SU-DHL-6 (cell line): Measurements from ENCODE around the gene MAP2.
A peak's percentile ranks its signal among the peaks of the same experiment; 100 is the strongest.

Experiments
- H2AFZ ChIP-seq: fragments of 200-600 bp; sonication (generic); 2 replicates; pipeline ENCODE4 v1.6.1; 2014; ENCODE audit warnings: low read depth, mild to moderate bottlenecking, moderate library complexity, mixed read lengths, antibody characterized with exemption, low read length; ENCODE audit not compliant: severe bottlenecking
- H3F3A ChIP-seq: fragments of 200-600 bp; shearing (Covaris generic); 2 replicates; pipeline ENCODE4 v1.6.0; 2016; ENCODE audit warnings: antibody characterized with exemption, mild to moderate bottlenecking; ENCODE audit not compliant: insufficient read depth
- H3K27ac ChIP-seq: fragments of 200-600 bp; sonication (generic); 2 replicates; pipeline ENCODE4 v1.5.1; 2016; ENCODE audit warnings: low read depth, mild to moderate bottlenecking, low read length, moderate library complexity, mixed read lengths
- H3K27me3 ChIP-seq: fragments of 200-600 bp; sonication (generic), shearing (Covaris generic); 2 replicates; pipeline ENCODE4 v1.6.0; 2014; ENCODE audit warnings: mild to moderate bottlenecking, low read length
- H3K36me3 ChIP-seq: fragments of 200-600 bp; sonication (generic); 2 replicates; pipeline ENCODE4 v1.6.1; 2014; ENCODE audit warnings: mild to moderate bottlenecking, low read length, mixed read lengths
- H3K4me2 ChIP-seq: fragments of 300-600, 200-600 bp; shearing (Covaris generic), sonication (generic); 2 replicates; pipeline ENCODE4 v1.6.0; 2014; ENCODE audit warnings: low read length, low read depth, mild to moderate bottlenecking; ENCODE audit not compliant: poor library complexity, severe bottlenecking
- H3K4me3 ChIP-seq: fragments of 200-600 bp; sonication (generic); 2 replicates; pipeline ENCODE4 v1.5.1; 2014; ENCODE audit warnings: antibody characterized with exemption, low read length, mild to moderate bottlenecking, mixed read lengths; ENCODE audit not compliant: insufficient read depth, poor library complexity, severe bottlenecking
- H3K79me2 ChIP-seq: fragments of 200-600 bp; sonication (generic); 2 replicates; pipeline ENCODE4 v1.6.1; 2014; ENCODE audit warnings: mild to moderate bottlenecking, low read length, moderate library complexity; ENCODE audit not compliant: insufficient read depth
- H3K9ac ChIP-seq: fragments of 200-600 bp; sonication (generic); 2 replicates; pipeline ENCODE4 v1.7.0; 2014; ENCODE audit warnings: mild to moderate bottlenecking, low read length
- H3K9me2 ChIP-seq: fragments of 200-600 bp; sonication (generic); replicated peaks from 2 replicates; pipeline ENCODE4 v1.6.1; 2014; ENCODE audit warnings: low read length; ENCODE audit not compliant: insufficient read depth
- H3K9me3 ChIP-seq: fragments of 200-600 bp; sonication (generic); 2 replicates; pipeline ENCODE4 v1.6.1; 2014; ENCODE audit warnings: low read length, mixed read lengths; ENCODE audit not compliant: insufficient read depth
- H4K20me1 ChIP-seq: fragments of 200-600 bp; sonication (generic); 2 replicates; pipeline ENCODE4 v1.6.1; 2014; ENCODE audit warnings: low read depth, mild to moderate bottlenecking, antibody characterized with exemption, low read length, moderate library complexity, mixed read lengths
- CTCF ChIP-seq: fragments of 200-600 bp; sonication (generic); IDR thresholded peaks from one replicate; pipeline ENCODE4 v1.5.1; 2017; ENCODE audit warnings: antibody characterized with exemption, mild to moderate bottlenecking, low read length, moderate library complexity; ENCODE audit not compliant: insufficient read depth, poor library complexity, severe bottlenecking
- EZH2phosphoT487 ChIP-seq: fragments of 200-600 bp; sonication (generic), shearing (Covaris generic); conservative IDR thresholded peaks from 2 replicates; pipeline ENCODE4 v1.6.1; 2018; ENCODE audit warnings: mild to moderate bottlenecking, antibody characterized with exemption, low read length, moderate library complexity, mixed read lengths

The MAP2 gene

DNA sequence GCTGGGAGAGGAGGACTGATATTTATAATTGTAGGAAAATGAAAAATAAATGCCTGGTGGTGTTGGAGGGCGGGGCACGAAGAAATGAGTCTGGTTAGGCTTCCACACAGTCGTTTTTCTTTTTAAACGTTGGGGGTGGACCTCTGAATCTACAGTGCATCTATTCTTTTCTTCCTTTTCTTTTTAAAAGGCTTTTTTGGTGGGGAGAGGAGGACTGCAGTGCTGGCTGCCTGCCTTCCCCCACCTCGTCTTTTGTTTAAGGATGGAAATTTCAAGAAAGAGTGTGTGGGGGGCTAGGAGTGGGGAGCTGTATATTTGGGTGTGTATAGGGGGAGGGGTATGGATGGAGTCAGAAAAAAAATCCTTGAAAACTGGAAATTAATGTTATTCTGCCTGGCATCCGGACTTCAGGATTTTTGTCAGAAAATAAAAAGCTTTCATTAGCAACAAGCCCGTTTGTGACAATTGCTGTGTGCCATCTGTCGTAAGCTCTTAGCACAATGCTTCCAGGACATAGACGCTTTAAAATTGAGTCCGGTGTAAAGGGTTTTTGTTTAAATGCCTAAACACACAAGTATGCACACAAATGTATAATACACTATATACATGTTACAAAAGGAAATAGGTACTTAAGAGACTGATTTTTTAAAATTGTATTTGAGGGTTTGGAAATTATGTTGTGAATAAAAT is 1.1 kb downstream of the MAP2 start:
- 0 out of 2 replicates have a peak overlapping the region, but pooled peaks have one; percentile 54 for H3K9ac ChIP-seq
- no peak overlapping the region for H3K27ac ChIP-seq
- H3K36me3 ChIP-seq: no peaks in the 10 kb centered on the region
- no peaks in the 10 kb centered on the region for H3K9me2 ChIP-seq
- no peaks in the 10 kb centered on the region for H3F3A ChIP-seq
- peak overlapping the region; percentile 73 for H3K4me3 ChIP-seq
- no peaks in the 10 kb centered on the region for H4K20me1 ChIP-seq
- H3K9me3 ChIP-seq: no peaks in the 10 kb centered on the region
- TF ChIP-seq EZH2phosphoT487 (no peak), CTCF (no peak)
- no peaks in the 10 kb centered on the region for H3K27me3 ChIP-seq
- H3K79me2 ChIP-seq: no peaks in the 10 kb centered on the region
- H2AFZ ChIP-seq: no peak overlapping the region
- H3K4me2 ChIP-seq: peak overlapping the region; percentile 95

GRCh38 chr2:209425471-209426071 is 1.7 kb downstream of the MAP2 start:
- no peaks in the 10 kb centered on the region for H3K9me3 ChIP-seq
- H3K4me2 ChIP-seq: no peak overlapping the region
- no peaks in the 10 kb centered on the region for H3K36me3 ChIP-seq
- H3K9ac ChIP-seq: no peak overlapping the region
- no peak overlapping the region for H2AFZ ChIP-seq
- no peaks in the 10 kb centered on the region for H3K27me3 ChIP-seq
- H3K9me2 ChIP-seq: no peaks in the 10 kb centered on the region
- TF ChIP-seq CTCF (peak; percentile 27), EZH2phosphoT487 (no peak)
- H3F3A ChIP-seq: no peaks in the 10 kb centered on the region
- H3K27ac ChIP-seq: no peak overlapping the region
- H3K4me3 ChIP-seq: no peak overlapping the region
- no peaks in the 10 kb centered on the region for H4K20me1 ChIP-seq
- no peaks in the 10 kb centered on the region for H3K79me2 ChIP-seq

DNA sequence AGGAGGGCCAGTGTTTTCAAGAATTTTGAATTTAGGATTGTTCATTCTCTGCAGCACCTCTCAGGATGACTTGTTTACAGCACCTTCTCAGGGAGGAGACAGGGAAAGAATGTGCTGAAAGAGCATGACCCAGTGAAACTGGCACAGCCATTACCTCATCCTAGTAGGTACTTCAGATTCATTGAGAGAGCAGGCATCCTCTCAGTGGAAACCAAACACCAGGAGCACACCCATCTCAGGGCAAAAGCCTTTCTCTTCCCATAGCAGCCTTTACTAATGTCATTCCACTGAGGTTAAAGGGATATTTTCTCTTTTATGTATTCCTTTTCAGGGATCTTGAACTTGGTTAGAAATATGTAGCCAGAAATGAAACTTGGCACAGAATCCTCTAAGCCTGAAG is 2.6 kb downstream of the MAP2 start:
- H3K4me3 ChIP-seq: no peak overlapping the region
- no peak overlapping the region for H2AFZ ChIP-seq
- no peaks in the 10 kb centered on the region for H3K27me3 ChIP-seq
- H3K4me2 ChIP-seq: no peak overlapping the region
- H3K27ac ChIP-seq: no peak overlapping the region
- no peaks in the 10 kb centered on the region for H3K79me2 ChIP-seq
- H3K36me3 ChIP-seq: no peaks in the 10 kb centered on the region
- H3F3A ChIP-seq: no peaks in the 10 kb centered on the region
- H3K9me3 ChIP-seq: no peaks in the 10 kb centered on the region
- no peak overlapping the region for H3K9ac ChIP-seq
- H3K9me2 ChIP-seq: no peaks in the 10 kb centered on the region
- no peak for TF ChIP-seq EZH2phosphoT487
- H4K20me1 ChIP-seq: no peaks in the 10 kb centered on the region

DNA sequence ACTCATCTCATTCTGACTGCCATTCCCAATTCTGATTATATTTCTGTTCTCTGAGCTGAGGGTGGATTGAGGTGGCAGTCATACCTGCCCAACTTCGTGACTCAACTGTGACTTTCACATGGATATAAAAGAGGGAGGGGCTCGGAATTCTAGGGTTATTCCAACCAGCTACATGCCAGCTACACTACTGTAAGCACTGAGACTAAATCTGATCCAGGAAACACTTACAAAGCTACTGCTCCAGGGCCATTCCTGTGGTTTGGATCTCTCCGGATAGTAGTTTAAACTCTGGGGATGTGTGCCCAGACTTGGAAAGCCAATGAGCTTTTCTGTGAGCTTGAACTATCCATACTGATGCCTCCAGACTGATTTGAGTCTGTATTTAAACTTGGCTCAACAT is 7.9 kb downstream of the MAP2 start:
- Histone ChIP-seq H3K4me2 (no peak overlapping the region), H3F3A (no peaks in the 10 kb centered on the region), H3K27ac (no peak overlapping the region), H3K9me2 (no peaks in the 10 kb centered on the region), H3K79me2 (no peaks in the 10 kb centered on the region), H3K4me3 (no peak overlapping the region), H3K9ac (no peak overlapping the region), H3K36me3 (no peaks in the 10 kb centered on the region), H3K9me3 (no peaks in the 10 kb centered on the region), H2AFZ (no peak overlapping the region), H3K27me3 (no peaks in the 10 kb centered on the region), H4K20me1 (no peaks in the 10 kb centered on the region)
- TF ChIP-seq CTCF: no peak
